ENCODE measurements around the gene C7orf25.

Gene C7orf25

DNA sequence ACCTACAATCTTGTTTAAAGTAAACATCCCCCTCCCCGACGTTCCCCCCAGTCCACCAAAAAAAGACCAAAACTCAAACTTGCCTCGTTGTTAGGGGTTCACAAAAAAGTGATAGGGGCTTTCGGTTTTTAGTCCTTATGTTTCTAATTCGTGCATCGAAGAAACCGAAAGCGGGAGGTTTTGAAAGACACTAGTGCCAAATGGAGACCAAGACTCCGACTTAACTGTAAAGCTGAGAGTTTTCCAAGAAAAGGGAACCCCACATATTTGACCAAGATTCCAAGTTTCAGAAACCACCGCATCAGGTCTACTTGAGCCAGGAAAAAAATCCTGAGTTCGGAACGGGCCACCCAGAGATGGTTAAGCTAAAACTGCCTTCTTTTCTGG lies 19.6 kb upstream of the C7orf25 start:
- Histone ChIP-seq H3K36me3 (ENCODE audit: control insufficient read depth in 2 of 2, insufficient read depth in 1 of 2, low read length in 2 of 2) (peaks cover 18 to 33% of the 10 kb centered on the region in 2 experiments), H3K9me3 (ENCODE audit: control insufficient read depth, insufficient read depth, low read depth, low read length) (no peaks in the 10 kb centered on the region), H3K27ac (ENCODE audit: extremely low read depth, low read depth, low read length) (peak overlapping the region; percentile 62; the same call in 1 of the 2 replicates), H3K4me3 (ENCODE audit: low read depth, low read length) (peak overlapping the region; percentile 94), H3K4me1 (ENCODE audit: control insufficient read depth, insufficient read depth, low read length) (no peaks in the 10 kb centered on the region)
- peak; percentile 90 for TF ChIP-seq PRDM1 (tag by site-specific recombination; IDR thresholded peaks at IDR 0.05)
- no peak for TF ChIP-seq AEBP2 (tag by site-specific recombination; IDR thresholded peaks at IDR 0.05; ENCODE audit: borderline replicate concordance)
- ChIA-PET POLR2A (interaction anchor here (0.9 to 1.7 kb wide), 10 partner anchors 10 to 651 kb away, joined by 3 to 13 read pairs (median 4); partner anchors contain the start of genes C7orf25 and STK17A), CTCF (interaction anchor here (0.5 to 4.4 kb wide), 7 partner anchors 10 to 991 kb away, joined by 3 to 20 read pairs (median 4); partner anchors contain the start of gene STK17A)

- ChIA-PET POLR2A (no interaction called here), CTCF (interaction anchor here (0.5 to 4.4 kb wide), 5 partner anchors 11 to 990 kb away, joined by 3 to 11 read pairs (median 4); partner anchors contain the start of gene STK17A)
- H3K9me3 ChIP-seq (ENCODE audit: control insufficient read depth, insufficient read depth, low read depth, low read length): no peaks in the 10 kb centered on the region
- H3K4me3 ChIP-seq (ENCODE audit: low read depth, low read length): peak overlapping the region; percentile 94
- no peaks in the 10 kb centered on the region for H3K4me1 ChIP-seq (ENCODE audit: control insufficient read depth, insufficient read depth, low read length)
- H3K27ac ChIP-seq (ENCODE audit: extremely low read depth, low read depth, low read length): no peak overlapping the region
- H3K36me3 ChIP-seq (ENCODE audit: control insufficient read depth in 2 of 2, insufficient read depth in 1 of 2, low read length in 2 of 2): peaks cover 23 to 34% of the 10 kb centered on the region in 2 experiments
- TF ChIP-seq, protein P1, sequence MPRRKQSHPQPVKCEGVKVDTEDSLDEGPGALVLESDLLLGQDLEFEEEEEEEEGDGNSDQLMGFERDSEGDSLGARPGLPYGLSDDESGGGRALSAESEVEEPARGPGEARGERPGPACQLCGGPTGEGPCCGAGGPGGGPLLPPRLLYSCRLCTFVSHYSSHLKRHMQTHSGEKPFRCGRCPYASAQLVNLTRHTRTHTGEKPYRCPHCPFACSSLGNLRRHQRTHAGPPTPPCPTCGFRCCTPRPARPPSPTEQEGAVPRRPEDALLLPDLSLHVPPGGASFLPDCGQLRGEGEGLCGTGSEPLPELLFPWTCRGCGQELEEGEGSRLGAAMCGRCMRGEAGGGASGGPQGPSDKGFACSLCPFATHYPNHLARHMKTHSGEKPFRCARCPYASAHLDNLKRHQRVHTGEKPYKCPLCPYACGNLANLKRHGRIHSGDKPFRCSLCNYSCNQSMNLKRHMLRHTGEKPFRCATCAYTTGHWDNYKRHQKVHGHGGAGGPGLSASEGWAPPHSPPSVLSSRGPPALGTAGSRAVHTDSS (tag by site-specific recombination; IDR thresholded peaks at IDR 0.05): no peak
- TF ChIP-seq ZNF394 (tag by site-specific recombination; IDR thresholded peaks at IDR 0.05; ENCODE audit: borderline replicate concordance) (peak; percentile 67; the same call in 1 of the 2 replicates), SCRT1 (tag by site-specific recombination; IDR thresholded peaks at IDR 0.05; ENCODE audit: borderline replicate concordance) (peak; percentile 33; the same call in 1 of the 2 replicates), ZNF518A (tag by site-specific recombination; conservative IDR thresholded peaks at IDR 0.05; ENCODE audit: low read depth) (no peak), ZBTB21 (tag by site-specific recombination; IDR thresholded peaks at IDR 0.05) (no peak), ZNF571 (tag by site-specific recombination; IDR thresholded peaks at IDR 0.05) (no peak), ZNF514 (tag by site-specific recombination; IDR thresholded peaks at IDR 0.05) (no peak), ZFP3 (tag by site-specific recombination; IDR thresholded peaks at IDR 0.05; ENCODE audit: low read depth) (no peak), ZNF311 (tag by site-specific recombination; IDR thresholded peaks at IDR 0.05; ENCODE audit: borderline replicate concordance) (no peak), ZNF140 (tag by site-specific recombination; IDR thresholded peaks at IDR 0.05) (no peak), ZNF169 (tag by site-specific recombination; IDR thresholded peaks at IDR 0.05) (no peak), ZNF423 (tag by site-specific recombination; IDR thresholded peaks at IDR 0.05) (no peak), ZXDB (tag by site-specific recombination; IDR thresholded peaks at IDR 0.05) (0 out of 2 replicates have a peak, but pooled peaks have one; percentile 37), SCRT2 (tag by site-specific recombination; IDR thresholded peaks at IDR 0.05) (peak; percentile 71), ZNF335 (tag by site-specific recombination; conservative IDR thresholded peaks at IDR 0.05) (0 out of 2 replicates have a peak, but pooled peaks have one; percentile 1), TSHZ1 (tag by site-specific recombination; IDR thresholded peaks at IDR 0.05; ENCODE audit: borderline replicate concordance) (no peak)
- TF ChIP-seq, protein P2, sequence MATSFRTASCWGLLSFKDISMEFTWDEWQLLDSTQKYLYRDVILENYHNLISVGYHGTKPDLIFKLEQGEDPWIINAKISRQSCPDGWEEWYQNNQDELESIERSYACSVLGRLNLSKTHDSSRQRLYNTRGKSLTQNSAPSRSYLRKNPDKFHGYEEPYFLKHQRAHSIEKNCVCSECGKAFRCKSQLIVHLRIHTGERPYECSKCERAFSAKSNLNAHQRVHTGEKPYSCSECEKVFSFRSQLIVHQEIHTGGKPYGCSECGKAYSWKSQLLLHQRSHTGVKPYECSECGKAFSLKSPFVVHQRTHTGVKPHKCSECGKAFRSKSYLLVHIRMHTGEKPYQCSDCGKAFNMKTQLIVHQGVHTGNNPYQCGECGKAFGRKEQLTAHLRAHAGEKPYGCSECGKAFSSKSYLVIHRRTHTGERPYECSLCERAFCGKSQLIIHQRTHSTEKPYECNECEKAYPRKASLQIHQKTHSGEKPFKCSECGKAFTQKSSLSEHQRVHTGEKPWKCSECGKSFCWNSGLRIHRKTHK (tag by site-specific recombination; IDR thresholded peaks at IDR 0.05): no peak
Measured at GRCh38 chr7:42930889-42931288, 19.0 kb upstream of the C7orf25 start.
